Fibroblast of the aortic adventitia (primary cell): ENCODE data around the gene IMP4. TPM values are rescaled to one million over a fixed set of nuclear protein-coding genes. Genes with fewer than 3 reads are reported as not detected.

Experiments
- DNase-seq: peaks from one replicate; pipeline ENCODE4 v3.0.0-alpha.2; 2010; ENCODE audit warnings: low read depth
- H3K4me3 ChIP-seq: 2 replicates; pipeline ENCODE4 v1.5.1; 2011; ENCODE audit warnings: low read depth, mild to moderate bottlenecking, control low read depth, low read length, moderate library complexity
- total RNA-seq: library from RNA; depleted of rRNA; stranded (reverse); fragments of >200 nt; gene quantifications from 2 replicates; pipeline ENCODE4 v1.2.3, GENCODE V29; 2012; ENCODE audit warnings: low replicate concordance
- TF ChIP-seq, protein P1 (sequence below): IDR thresholded peaks from 2 replicates; pipeline ENCODE4 v1.5.1; 2011; ENCODE audit warnings: mild to moderate bottlenecking, low read length, control low read depth, inconsistent platforms; ENCODE audit not compliant: insufficient read depth

The IMP4 gene
- total RNA-seq, 1 donor: 59.0 TPM

DNA sequence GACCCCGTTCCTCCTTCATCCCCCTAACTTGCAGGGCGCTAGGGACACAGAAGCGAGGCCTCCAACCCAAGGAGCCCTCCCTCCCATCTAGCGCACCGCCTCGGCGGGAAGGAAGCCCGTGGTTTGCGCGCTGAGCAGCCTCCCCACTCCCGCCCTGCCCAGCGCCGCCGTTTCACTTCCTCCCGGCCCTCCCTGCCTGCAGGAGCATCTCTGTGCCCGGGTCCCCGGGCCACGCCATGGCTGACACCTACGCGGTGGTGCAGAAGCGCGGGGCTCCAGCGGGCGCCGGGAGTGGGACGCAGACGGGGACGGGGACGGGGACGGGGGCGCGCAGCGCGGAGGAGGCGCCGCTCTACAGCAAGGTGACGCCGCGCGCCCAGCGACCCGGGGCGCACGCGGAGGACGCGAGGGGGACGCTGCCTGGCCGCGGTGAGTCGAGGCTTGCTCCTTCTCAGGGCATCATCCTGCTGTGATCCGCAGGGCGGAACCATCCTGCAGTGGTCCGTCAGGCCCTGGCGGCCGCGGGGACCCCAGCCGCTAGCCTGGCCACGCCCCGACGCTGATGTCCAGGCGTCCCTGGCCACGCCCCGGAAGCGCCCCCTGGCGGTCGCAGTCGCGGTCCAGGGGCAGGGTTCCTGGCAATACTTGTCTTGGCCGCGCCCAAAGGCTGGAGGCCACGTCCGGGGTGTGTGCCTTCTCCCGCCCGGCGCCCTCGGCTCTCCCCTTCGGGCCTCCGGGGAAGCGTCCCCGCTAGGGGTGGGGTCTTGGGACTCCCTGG is 29.5 kb downstream of the IMP4 start:
- DNase-seq: peak; percentile 77
- H3K4me3 ChIP-seq: peak overlapping the region; percentile 96
- TF ChIP-seq, protein P1, sequence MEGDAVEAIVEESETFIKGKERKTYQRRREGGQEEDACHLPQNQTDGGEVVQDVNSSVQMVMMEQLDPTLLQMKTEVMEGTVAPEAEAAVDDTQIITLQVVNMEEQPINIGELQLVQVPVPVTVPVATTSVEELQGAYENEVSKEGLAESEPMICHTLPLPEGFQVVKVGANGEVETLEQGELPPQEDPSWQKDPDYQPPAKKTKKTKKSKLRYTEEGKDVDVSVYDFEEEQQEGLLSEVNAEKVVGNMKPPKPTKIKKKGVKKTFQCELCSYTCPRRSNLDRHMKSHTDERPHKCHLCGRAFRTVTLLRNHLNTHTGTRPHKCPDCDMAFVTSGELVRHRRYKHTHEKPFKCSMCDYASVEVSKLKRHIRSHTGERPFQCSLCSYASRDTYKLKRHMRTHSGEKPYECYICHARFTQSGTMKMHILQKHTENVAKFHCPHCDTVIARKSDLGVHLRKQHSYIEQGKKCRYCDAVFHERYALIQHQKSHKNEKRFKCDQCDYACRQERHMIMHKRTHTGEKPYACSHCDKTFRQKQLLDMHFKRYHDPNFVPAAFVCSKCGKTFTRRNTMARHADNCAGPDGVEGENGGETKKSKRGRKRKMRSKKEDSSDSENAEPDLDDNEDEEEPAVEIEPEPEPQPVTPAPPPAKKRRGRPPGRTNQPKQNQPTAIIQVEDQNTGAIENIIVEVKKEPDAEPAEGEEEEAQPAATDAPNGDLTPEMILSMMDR: peak; percentile 75

DNA sequence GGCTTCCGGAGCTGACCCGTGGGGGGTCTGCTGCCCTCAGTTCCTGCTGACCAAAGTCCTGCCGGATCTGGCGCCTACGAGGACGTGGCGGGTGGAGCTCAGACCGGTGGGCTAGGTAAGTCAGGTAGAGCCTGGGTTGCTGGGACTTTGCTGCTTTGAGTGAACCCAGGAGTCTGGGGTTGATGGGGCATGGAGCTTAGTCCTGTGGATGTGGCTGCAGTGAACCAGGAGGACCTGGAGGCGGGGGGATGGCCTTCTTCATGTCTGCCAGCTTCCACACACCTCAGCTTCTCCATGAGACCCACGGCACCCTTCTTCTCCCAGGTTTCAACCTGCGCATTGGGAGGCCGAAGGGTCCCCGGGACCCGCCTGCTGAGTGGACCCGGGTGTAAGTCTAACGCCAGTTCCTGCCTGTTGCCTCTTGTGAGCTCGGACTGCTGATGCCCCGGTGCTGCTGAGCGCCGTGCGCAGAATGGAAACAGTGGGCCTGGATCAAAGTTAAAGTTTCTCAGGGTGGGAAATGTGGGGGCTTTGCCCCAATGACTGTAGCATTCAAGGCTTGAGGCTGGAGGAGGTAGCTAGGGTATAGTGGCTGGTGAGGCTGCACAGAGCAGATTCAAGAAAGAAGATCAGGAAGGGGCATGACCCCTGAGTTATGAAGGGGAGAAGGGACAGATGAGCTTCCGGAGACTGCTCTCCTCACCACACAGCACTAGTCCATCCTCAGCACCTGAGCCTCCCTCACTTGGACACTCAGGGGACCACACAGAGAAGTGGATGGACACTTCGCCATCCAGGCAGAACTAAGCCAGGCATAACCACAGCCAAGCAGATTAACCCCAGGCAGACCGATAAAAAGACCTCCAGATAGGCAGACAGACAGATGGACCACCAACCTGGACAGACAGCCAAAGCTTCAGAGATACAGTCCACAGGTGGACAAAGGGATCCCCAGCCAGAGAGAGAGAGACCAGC is 30.4 kb downstream of the IMP4 start:
- peak overlapping the region; percentile 96 for H3K4me3 ChIP-seq
- DNase-seq: no peak
- TF ChIP-seq, protein P1: no peak

GRCh38 chr2:130373808-130374365 is 31.2 kb downstream of the IMP4 start:
- TF ChIP-seq, protein P1: no peak
- peak overlapping the region; percentile 96 for H3K4me3 ChIP-seq
- DNase-seq: no peak

- no peak for DNase-seq
- H3K4me3 ChIP-seq: peak overlapping the region; percentile 28
- TF ChIP-seq, protein P1: no peak
Measured at GRCh38 chr2:130374587-130375290, 32.0 kb downstream of the IMP4 start.

GRCh38 chr2:130375291-130376266 is 32.9 kb downstream of the IMP4 start:
- DNase-seq: no peak
- TF ChIP-seq, protein P1: no peak
- H3K4me3 ChIP-seq: peak overlapping the region; percentile 22
